RWPE1 (cell line): ENCODE data around the gene FFAR1.
"Not testable (repeated sequence)": the region's sequence is repeated elsewhere in the genome, so short reads cannot be mapped to it uniquely, and the experiment has no call there.

Experiments
- CTCF ChIA-PET: fragments of 350-600 bp; sonication (Branson Sonifier 250); formaldehyde crosslinking; extraction: SDS; loops from one replicate; lab custom pipeline; 2021; lab: Yijun Ruan, JAX
- POLR2A ChIA-PET: fragments of 400-600 bp; formaldehyde crosslinking; extraction: SDS; loops from one replicate; lab custom pipeline; 2020; ENCODE audit warnings: antibody characterized with exemption; ENCODE audit not compliant: low non-redundant PET; lab: Yijun Ruan, JAX
- DNase-seq: peaks from one replicate; pipeline ENCODE4 v3.0.0; 2012; ENCODE audit warnings: low spot score
- H3K27ac ChIP-seq: fragments of 450-650 bp; 2 replicates; pipeline ENCODE4 v1.5.1; 2017
- TF ChIP-seq, protein P1 (sequence below): fragments of 450-650 bp; conservative IDR thresholded peaks from 2 replicates; pipeline ENCODE4 v1.5.1; 2017; ENCODE audit warnings: low read depth, mild to moderate bottlenecking

The FFAR1 gene

DNA sequence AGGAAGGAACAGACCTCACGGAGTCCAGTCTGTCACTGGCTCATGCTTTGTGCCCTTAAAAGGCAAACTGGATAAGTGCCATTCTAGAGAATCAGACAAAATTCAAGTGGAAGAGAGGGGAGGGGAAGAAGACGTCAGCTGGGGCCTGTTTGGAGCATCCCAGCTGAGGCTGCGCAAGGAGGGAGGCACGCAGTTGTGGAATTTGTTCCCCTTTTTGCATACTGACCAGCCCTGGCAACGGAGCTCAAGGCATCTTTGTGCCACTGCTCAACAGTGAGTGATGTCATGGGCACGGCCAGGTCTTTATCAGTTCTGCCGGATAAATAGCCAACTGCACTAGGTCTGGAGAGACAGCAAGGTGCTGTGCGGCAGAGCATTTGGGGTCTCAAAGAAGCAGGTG lies 23.0 kb downstream of the FFAR1 start, which contains the start of gene GPR42:
TSS of gene GPR42 (plus strand) at position 347 of the 400 bp plus-strand sequence. CDS start 292 bp downstream, outside the sequence.
- DNase-seq, result no peak
- no peak within 1 kb of the TSS for H3K27ac ChIP-seq
- ChIA-PET CTCF (no interaction called here), POLR2A (no interaction called here)
- TF ChIP-seq, protein P1, sequence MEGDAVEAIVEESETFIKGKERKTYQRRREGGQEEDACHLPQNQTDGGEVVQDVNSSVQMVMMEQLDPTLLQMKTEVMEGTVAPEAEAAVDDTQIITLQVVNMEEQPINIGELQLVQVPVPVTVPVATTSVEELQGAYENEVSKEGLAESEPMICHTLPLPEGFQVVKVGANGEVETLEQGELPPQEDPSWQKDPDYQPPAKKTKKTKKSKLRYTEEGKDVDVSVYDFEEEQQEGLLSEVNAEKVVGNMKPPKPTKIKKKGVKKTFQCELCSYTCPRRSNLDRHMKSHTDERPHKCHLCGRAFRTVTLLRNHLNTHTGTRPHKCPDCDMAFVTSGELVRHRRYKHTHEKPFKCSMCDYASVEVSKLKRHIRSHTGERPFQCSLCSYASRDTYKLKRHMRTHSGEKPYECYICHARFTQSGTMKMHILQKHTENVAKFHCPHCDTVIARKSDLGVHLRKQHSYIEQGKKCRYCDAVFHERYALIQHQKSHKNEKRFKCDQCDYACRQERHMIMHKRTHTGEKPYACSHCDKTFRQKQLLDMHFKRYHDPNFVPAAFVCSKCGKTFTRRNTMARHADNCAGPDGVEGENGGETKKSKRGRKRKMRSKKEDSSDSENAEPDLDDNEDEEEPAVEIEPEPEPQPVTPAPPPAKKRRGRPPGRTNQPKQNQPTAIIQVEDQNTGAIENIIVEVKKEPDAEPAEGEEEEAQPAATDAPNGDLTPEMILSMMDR, result no peak

DNA sequence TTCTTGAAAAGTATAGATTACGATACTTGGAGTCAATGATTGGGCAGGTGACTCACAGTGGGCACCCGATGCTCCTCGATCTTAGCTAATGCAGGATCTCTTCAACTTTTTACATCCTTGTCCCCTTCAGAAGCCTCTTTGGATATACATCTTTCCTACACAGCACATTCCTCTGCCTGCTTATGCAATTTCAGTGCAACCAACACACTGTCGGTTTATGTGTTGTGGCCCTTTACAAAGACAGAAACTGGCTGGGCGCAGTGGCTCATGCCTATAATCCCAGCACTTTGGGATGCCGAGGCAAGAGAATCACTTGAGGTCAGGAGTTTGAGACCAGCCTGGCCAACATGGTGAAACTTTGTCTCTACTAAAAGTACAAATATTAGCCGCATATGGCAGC lies 25.8 kb downstream of the FFAR1 start:
- CTCF ChIA-PET, result no interaction called here
- POLR2A ChIA-PET, result no interaction called here
- no peak overlapping the region for H3K27ac ChIP-seq
- no peak for DNase-seq
- TF ChIP-seq, protein P1, result no peak

DNA sequence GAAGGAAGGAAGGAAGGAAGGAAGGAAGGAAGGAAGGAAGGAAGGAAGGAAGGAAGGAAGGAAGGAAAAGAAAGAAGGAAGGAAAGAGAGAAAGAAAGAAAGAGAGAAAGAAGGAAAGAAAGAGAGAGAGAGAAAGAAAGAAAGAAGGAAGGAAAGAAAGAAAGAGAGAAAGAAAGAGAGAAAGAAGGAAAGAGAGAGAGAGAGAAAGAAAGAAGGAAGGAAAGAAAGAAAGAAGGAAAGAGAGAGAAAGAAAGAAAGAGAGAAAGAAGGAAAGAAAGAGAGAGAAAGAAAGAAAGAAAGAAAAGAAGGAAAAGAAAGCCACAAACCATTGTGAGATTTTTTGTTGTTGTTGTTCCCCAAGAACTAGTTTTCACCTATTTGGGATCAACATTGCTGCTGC lies 26.3 kb downstream of the FFAR1 start:
- POLR2A ChIA-PET, CTCF ChIA-PET, DNase-seq, H3K27ac ChIP-seq: not testable (repeated sequence)

DNA sequence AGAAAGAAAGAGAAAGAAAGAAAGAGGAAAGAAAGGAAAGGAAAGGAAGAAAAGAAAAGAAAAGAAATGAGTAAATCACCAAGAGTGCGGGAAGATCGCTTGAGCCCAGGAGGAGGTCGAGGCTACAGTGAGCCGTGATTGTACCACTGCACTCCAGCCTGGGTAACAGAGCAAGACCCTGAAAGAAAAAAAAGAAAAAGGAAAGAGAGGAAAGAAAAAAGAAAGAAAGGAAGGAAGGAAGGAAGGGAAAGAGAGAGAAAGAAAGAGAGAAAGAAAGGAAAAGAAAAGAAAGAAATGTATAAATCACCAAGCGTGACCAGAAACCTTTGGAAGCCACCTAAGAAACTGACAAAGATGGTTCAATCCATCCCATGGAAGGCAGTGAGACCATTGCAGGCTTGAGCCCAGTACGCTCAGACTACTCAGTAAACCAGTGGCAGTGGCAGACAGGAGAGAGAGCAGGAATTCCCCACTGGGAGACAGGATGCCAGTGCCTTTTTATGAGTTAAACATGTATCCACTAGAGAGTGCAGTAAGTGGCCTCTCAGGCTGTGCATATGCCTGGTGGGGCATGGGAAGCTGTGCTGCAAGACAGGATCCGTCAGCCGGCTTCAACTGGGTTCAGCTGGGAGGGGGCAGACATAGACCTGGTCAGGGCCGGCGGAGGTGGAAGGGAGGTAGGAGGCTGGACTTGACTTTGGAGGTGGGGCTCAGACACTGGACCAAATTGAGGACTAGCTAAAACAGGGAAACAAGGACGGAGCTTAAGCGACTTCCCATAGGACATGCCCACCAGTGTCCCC lies 28.0 kb downstream of the FFAR1 start:
- POLR2A ChIA-PET, result interaction anchor here (0.6 kb wide), 1 partner anchor 438 kb away, joined by 3 read pairs; no protein-coding TSS in a partner anchor
- CTCF ChIA-PET, result no interaction called here

DNA sequence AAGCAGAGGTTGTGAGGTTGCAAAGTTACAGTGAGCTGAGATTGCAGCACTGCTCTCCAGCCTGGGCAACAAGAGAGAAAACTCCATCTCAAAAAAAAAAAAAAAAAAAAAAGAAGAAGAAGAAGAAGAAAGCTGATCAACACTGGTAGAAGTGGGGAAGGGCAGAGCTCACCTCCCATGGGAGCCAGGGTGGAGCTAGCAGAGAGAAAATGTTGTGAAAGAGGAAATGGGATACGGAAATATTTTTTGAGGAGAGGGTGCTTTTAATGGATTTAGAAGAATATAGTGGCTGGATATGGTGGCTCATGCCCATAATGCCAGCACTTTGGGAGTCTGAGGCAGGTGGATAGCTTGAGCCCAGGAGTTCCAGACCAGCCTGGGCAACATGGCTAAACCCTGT lies 30.0 kb downstream of the FFAR1 start:
- TF ChIP-seq, protein P1, result no peak
- no peak for DNase-seq
- H3K27ac ChIP-seq, result no peak overlapping the region
- CTCF ChIA-PET, result interaction anchor here (0.7 kb wide), 1 partner anchor 25 kb away, joined by 3 read pairs; no protein-coding TSS in a partner anchor
- POLR2A ChIA-PET, result no interaction called here

More for the DNA sequence above, 28.0 kb downstream of the FFAR1 start:
- no peak for DNase-seq
- TF ChIP-seq, protein P1, result no peak
- H3K27ac ChIP-seq, result no peak overlapping the region

DNA sequence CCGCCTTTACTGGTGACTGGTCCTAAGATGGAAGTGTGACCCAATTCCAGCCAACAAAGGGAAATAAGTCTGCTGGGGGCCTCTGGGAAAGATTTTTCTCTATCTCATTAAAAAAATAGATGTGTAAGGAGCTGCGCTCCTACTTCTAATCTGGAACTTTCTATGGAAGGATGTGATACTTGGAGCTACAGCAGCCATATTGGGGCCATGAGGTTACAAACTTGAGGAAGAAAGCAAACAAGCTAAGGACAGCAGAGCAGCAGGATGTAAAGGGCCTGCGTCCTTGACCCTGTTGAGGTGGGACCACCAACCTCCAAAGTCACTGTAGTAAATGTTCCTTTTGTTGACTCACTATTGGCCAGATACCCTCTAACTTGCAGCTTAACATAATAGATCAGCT lies 30.7 kb downstream of the FFAR1 start:
- no peak overlapping the region for H3K27ac ChIP-seq
- TF ChIP-seq, protein P1, result no peak
- ChIA-PET POLR2A (no interaction called here), CTCF (interaction anchor here (0.6 kb wide), 1 partner anchor 14 kb away, joined by 3 read pairs; no protein-coding TSS in a partner anchor)
- DNase-seq, result no peak

DNA sequence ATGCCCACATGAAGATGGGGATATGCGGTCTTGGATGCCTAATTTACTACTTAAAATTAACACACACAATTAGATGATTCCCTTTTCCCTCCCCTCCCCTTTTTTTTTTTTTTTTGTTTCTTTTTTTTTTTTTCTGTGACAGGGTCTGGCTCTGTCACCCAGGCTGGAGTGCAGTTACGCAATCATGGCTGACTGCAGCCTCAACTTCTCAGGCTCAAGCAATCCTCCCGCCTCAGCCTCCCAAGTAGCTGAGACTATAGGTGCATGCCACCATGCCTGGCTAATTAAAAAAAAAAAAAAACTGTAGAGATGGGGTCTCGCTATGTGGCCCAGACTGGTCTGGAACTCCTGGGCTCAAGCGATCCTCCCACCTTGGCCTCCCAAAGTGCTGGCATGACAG lies 31.8 kb downstream of the FFAR1 start:
- H3K27ac ChIP-seq, CTCF ChIA-PET, DNase-seq, POLR2A ChIA-PET: not testable (repeated sequence)
